Lower leg skin (tissue), 3 donors: ENCODE measurements around the gene ADPGK.

Experiments used
- CTCF ChIP-seq, 3 donors: fragments of 450-650 bp; IDR thresholded peaks; one replicate each; pipeline ENCODE4 v1.5.1; 2016; ENCODE audit warnings: antibody characterized with exemption in 3 of 3, mild to moderate bottlenecking in 3 of 3, moderate library complexity in 2 of 3
- POLR2A ChIP-seq, 2 donors: fragments of 450-650 bp; IDR thresholded peaks; one replicate each; pipeline ENCODE4 v1.6.1; 2016 to 2017; ENCODE audit warnings: antibody characterized with exemption in 2 of 2, mild to moderate bottlenecking in 1 of 2, moderate library complexity in 1 of 2

- TF ChIP-seq CTCF (IDR thresholded peaks at IDR 0.05), result no peak
- TF ChIP-seq POLR2A (IDR thresholded peaks at IDR 0.05), result no peak
Observed at GRCh38 chr15:72825829-72826228, 42.3 kb upstream of the ADPGK start.
